ENCODE measurements around the gene GLIS1. TPM values are rescaled to one million over a fixed set of nuclear protein-coding genes. Genes with fewer than 3 reads are reported as not detected.

GLIS1 gene
- total and polyA plus RNA-seq, 10 of the 15 experiments (the other 5 are each of a cell fraction or from before 2014, with no cell fraction given): not detected

- H3K27ac ChIP-seq (ENCODE audit: control insufficient read depth, insufficient read depth): no peak overlapping the region
- no peak for FAIRE-seq
- H3K27me3 ChIP-seq (replicated peaks in 1 of 2; ENCODE audit: control insufficient read depth in 2 of 2, insufficient read depth in 2 of 2, low read length in 1 of 2): no peaks in the 10 kb centered on the region
- WGBS (ENCODE audit: insufficient coverage, insufficient replicate concordance, low lambda C conversion rate, missing lambda C conversion rate): 34% methylated on average over 25 of the region's 25 CpGs
- ChIA-PET RAD21 (ENCODE audit: unreplicated experiment) (no interaction called here), CTCF (no interaction called here), POLR2A (no interaction called here), SMC1A (ENCODE audit: uncharacterized antibody, unreplicated experiment) (no interaction called here)
- no TSS peak for BruUV-seq (replicated peaks)
- intact Hi-C loops (cut with micrococcal nuclease; ENCODE audit: unreplicated experiment) (no loop called here), in situ Hi-C loops (cut with MboI) (no loop called here)
- no peak for ATAC-seq
- DNase-seq (ENCODE audit: low read depth, low spot score): no peak
- H3K36me3 ChIP-seq (ENCODE audit: control insufficient read depth in 2 of 2, insufficient read depth in 2 of 2, low read length in 1 of 2): no peaks in the 10 kb centered on the region
- no peaks in the 10 kb centered on the region for H3K9me3 ChIP-seq (replicated peaks; ENCODE audit: control insufficient read depth, insufficient read depth, low read length)
- TF ChIP-seq FOS (IDR thresholded peaks at IDR 0.05; ENCODE audit: borderline replicate concordance, extremely low read depth, insufficient read length) (no peak), JUND (IDR thresholded peaks at IDR 0.05; ENCODE audit: low read depth, low read length) (no peak), CEBPB (IDR thresholded peaks at IDR 0.05; ENCODE audit: borderline replicate concordance in 1 of 2, low read depth in 2 of 2, low read length in 2 of 2) (no peak), ZNF217 (IDR thresholded peaks at IDR 0.05) (no peak), E4F1 (IDR thresholded peaks at IDR 0.05; ENCODE audit: borderline replicate concordance, partially characterized antibody) (no peak)
- H2AFZ ChIP-seq (ENCODE audit: control insufficient read depth, low read depth, low read length): no peak overlapping the region
- no peak overlapping the region for H3K9ac ChIP-seq (ENCODE audit: control insufficient read depth, insufficient read depth, low read length)
- no peak overlapping the region for H3K4me2 ChIP-seq (ENCODE audit: control insufficient read depth, insufficient read depth)
- no peaks in the 10 kb centered on the region for H3K79me2 ChIP-seq (ENCODE audit: control insufficient read depth, insufficient read depth, low read length)
- H3K4me1 ChIP-seq (ENCODE audit: control insufficient read depth, insufficient read depth, low read length): no peaks in the 10 kb centered on the region
- no peak overlapping the region for H3K4me3 ChIP-seq
- H4K20me1 ChIP-seq (ENCODE audit: control insufficient read depth, insufficient read depth): no peaks in the 10 kb centered on the region
Observed at GRCh38 chr1:53506355-53507050, 232.5 kb downstream of the GLIS1 start.

All from GM12878 (cell line).